HepG2 (cell line): ENCODE measurements around the gene PRKAR1A. TPM values are rescaled to one million over a fixed set of nuclear protein-coding genes. Genes with fewer than 3 reads are reported as not detected.

ENCODE experiments used
- AGO1 ChIP-seq: fragments of 200-400 bp; formaldehyde crosslinking; IDR thresholded peaks from 2 replicates; pipeline ENCODE4 v1.6.1; 2017; ENCODE audit warnings: mild to moderate bottlenecking, low read depth, low read length, moderate library complexity; ENCODE audit not compliant: poor library complexity, severe bottlenecking
- CREB1 ChIP-seq, 2 experiments: fragments of 450-650 bp in 1 of 2; IDR thresholded peaks; 2 replicates each; pipeline ENCODE4 v1.6.1; 2016 to 2017; ENCODE audit warnings: control low read depth in 1 of 2, mild to moderate bottlenecking in 1 of 2, missing compliant biosample characterization in 1 of 2, missing genetic modification characterization in 1 of 2
- CREB3 ChIP-seq: sonication (generic); formaldehyde crosslinking; IDR thresholded peaks from 2 replicates; pipeline ENCODE4 v1.5.0; 2020; ENCODE audit warnings: missing genetic modification reagents
- HNF4A ChIP-seq: sonication (generic); formaldehyde crosslinking; IDR thresholded peaks from 2 replicates; pipeline ENCODE4 v1.4.0; 2020; ENCODE audit warnings: missing genetic modification reagents
- IRF2 ChIP-seq: IDR thresholded peaks from 2 replicates; pipeline ENCODE4 v1.6.1; 2018; ENCODE audit warnings: missing genetic modification reagents, missing compliant biosample characterization
- KAT7 ChIP-seq: IDR thresholded peaks from 2 replicates; pipeline ENCODE4 v1.6.1; 2018; ENCODE audit warnings: borderline replicate concordance, missing compliant biosample characterization
- KMT2A ChIP-seq: sonication (generic); formaldehyde crosslinking; IDR thresholded peaks from 2 replicates; pipeline ENCODE4 v1.4.0; 2020; ENCODE audit warnings: missing genetic modification reagents
- LCORL ChIP-seq, 2 experiments: fragments of 450-650 bp in 1 of 2; sonication (generic) in 1 of 2; formaldehyde crosslinking in 1 of 2; IDR thresholded peaks; 2 replicates each; pipeline versions ENCODE4 v1.5.0 to v1.6.1; 2017 to 2020; ENCODE audit warnings: antibody characterized with exemption in 1 of 2, missing genetic modification reagents in 1 of 2
- MED1 ChIP-seq: sonication (generic); formaldehyde crosslinking; IDR thresholded peaks from 2 replicates; pipeline ENCODE4 v1.4.0; 2020; ENCODE audit warnings: missing genetic modification reagents
- NR0B2 ChIP-seq: sonication (generic); formaldehyde crosslinking; IDR thresholded peaks from 2 replicates; pipeline ENCODE4 v1.4.0; 2020; ENCODE audit warnings: mild to moderate bottlenecking, missing genetic modification reagents
- PAX8 ChIP-seq: sonication (generic); formaldehyde crosslinking; IDR thresholded peaks from 2 replicates; pipeline ENCODE4 v1.8.0; 2022; ENCODE audit warnings: mild to moderate bottlenecking, missing genetic modification reagents, borderline replicate concordance
- PHF21A ChIP-seq: sonication (generic); formaldehyde crosslinking; IDR thresholded peaks from 2 replicates; pipeline ENCODE4 v1.5.0; 2020; ENCODE audit warnings: mild to moderate bottlenecking, missing genetic modification reagents
- TCF7 ChIP-seq: sonication (generic); IDR thresholded peaks from 2 replicates; pipeline ENCODE4 v1.6.1; 2016; ENCODE audit warnings: antibody characterized with exemption, low read depth
- TEF ChIP-seq: sonication (generic); formaldehyde crosslinking; IDR thresholded peaks from 2 replicates; pipeline ENCODE4 v1.5.0; 2020; ENCODE audit warnings: missing genetic modification reagents
- ZBTB21 ChIP-seq: sonication (generic); formaldehyde crosslinking; IDR thresholded peaks from 2 replicates; pipeline ENCODE4 v1.4.0; 2020; ENCODE audit warnings: missing genetic modification reagents
- ZBTB38 ChIP-seq: sonication (generic); formaldehyde crosslinking; IDR thresholded peaks from 2 replicates; pipeline ENCODE4 v1.5.1; 2020; ENCODE audit warnings: mild to moderate bottlenecking, missing genetic modification reagents
- ZNF660 ChIP-seq: sonication (generic); formaldehyde crosslinking; IDR thresholded peaks from 2 replicates; pipeline ENCODE4 v1.5.1; 2020; ENCODE audit warnings: mild to moderate bottlenecking, low read depth, missing genetic modification reagents, borderline replicate concordance
- ZNF720 ChIP-seq: sonication (generic); formaldehyde crosslinking; IDR thresholded peaks from 2 replicates; pipeline ENCODE4 v1.4.0; 2020; ENCODE audit warnings: missing genetic modification reagents
- ZNF839 ChIP-seq: sonication (generic); formaldehyde crosslinking; IDR thresholded peaks from 2 replicates; pipeline ENCODE4 v1.4.0; 2020; ENCODE audit warnings: missing genetic modification reagents, mild to moderate bottlenecking, borderline replicate concordance
- polyA plus RNA-seq, 8 experiments: library from polyadenylated mRNA; depleted of rRNA in 3 of 8; stranded (reverse) in 7 of 8; unstranded in 1 of 8; fragments of >200 nt; fragmentation: Illumina TruSeq in 4 of 8; extraction: Trizol in 4 of 8; gene quantifications; 2 replicates each; pipeline versions ENCODE4 v1.2.1 to v1.2.3, GENCODE V29; 2011 to 2016; ENCODE audit warnings: low read depth in 4 of 8, missing spikeins in 1 of 8, mixed read lengths in 1 of 8; ENCODE audit not compliant: insufficient read depth in 1 of 8
- total RNA-seq, 5 experiments: library from RNA; depleted of rRNA; stranded (reverse); fragments of >200 nt; fragmentation: Illumina TruSeq; extraction: Trizol; gene quantifications; 2 replicates each; pipeline ENCODE4 v1.2.3, GENCODE V29; 2016; ENCODE audit warnings: low read depth in 1 of 5
- TF ChIP-seq, protein P1 (sequence below): sonication (generic); formaldehyde crosslinking; IDR thresholded peaks from 2 replicates; pipeline ENCODE4 v1.4.0; 2020; ENCODE audit warnings: low read depth, mild to moderate bottlenecking, missing genetic modification reagents
- TF ChIP-seq, protein P2 (sequence below): sonication (generic); formaldehyde crosslinking; IDR thresholded peaks from 2 replicates; pipeline ENCODE4 v1.5.0; 2020; ENCODE audit warnings: mild to moderate bottlenecking, missing genetic modification reagents, borderline replicate concordance

Gene PRKAR1A
- total and polyA plus RNA-seq, 2 of the 13 experiments (the other 11 are each of a cell fraction or from before 2014, with no cell fraction given), result 265 to 266 TPM

GRCh38 chr17:68514831-68515635, 2.8 kb downstream of the PRKAR1A start (continued):
- TF ChIP-seq NR0B2 (CRISPR knock-in tag) (no peak), AGO1 (no peak), KMT2A (CRISPR knock-in tag) (peak; percentile 44), ZNF839 (CRISPR knock-in tag) (no peak), TEF (0 out of 2 replicates have a peak, but pooled peaks have one; percentile 18), MED1 (CRISPR knock-in tag) (peak; percentile 36; the same call in 1 of the 2 replicates), ZBTB38 (peak; percentile 92; the same call in 1 of the 2 replicates), PAX8 (CRISPR knock-in tag) (no peak), LCORL (IDR thresholded peaks at IDR 0.05) (no peak), LCORL (CRISPR knock-in tag; IDR thresholded peaks at IDR 0.05) (no peak), ZNF660 (no peak), CREB3 (CRISPR knock-in tag) (no peak), IRF2 (peak; percentile 49; the same call in 1 of the 2 replicates), TCF7 (no peak), ZNF720 (no peak), KAT7 (0 out of 2 replicates have a peak, but pooled peaks have one; percentile 35), PHF21A (peak; percentile 55; the same call in 1 of the 2 replicates), CREB1 (IDR thresholded peaks at IDR 0.05) (peak; percentile 77), CREB1 (CRISPR knock-in tag; IDR thresholded peaks at IDR 0.05) (no peak), HNF4A (CRISPR knock-in tag) (0 out of 2 replicates have a peak, but pooled peaks have one; percentile 5), ZBTB21 (CRISPR knock-in tag) (peak; percentile 66)
- TF ChIP-seq, protein P1, sequence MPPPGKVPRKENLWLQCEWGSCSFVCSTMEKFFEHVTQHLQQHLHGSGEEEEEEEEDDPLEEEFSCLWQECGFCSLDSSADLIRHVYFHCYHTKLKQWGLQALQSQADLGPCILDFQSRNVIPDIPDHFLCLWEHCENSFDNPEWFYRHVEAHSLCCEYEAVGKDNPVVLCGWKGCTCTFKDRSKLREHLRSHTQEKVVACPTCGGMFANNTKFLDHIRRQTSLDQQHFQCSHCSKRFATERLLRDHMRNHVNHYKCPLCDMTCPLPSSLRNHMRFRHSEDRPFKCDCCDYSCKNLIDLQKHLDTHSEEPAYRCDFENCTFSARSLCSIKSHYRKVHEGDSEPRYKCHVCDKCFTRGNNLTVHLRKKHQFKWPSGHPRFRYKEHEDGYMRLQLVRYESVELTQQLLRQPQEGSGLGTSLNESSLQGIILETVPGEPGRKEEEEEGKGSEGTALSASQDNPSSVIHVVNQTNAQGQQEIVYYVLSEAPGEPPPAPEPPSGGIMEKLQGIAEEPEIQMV, result no peak
- TF ChIP-seq, protein P2, sequence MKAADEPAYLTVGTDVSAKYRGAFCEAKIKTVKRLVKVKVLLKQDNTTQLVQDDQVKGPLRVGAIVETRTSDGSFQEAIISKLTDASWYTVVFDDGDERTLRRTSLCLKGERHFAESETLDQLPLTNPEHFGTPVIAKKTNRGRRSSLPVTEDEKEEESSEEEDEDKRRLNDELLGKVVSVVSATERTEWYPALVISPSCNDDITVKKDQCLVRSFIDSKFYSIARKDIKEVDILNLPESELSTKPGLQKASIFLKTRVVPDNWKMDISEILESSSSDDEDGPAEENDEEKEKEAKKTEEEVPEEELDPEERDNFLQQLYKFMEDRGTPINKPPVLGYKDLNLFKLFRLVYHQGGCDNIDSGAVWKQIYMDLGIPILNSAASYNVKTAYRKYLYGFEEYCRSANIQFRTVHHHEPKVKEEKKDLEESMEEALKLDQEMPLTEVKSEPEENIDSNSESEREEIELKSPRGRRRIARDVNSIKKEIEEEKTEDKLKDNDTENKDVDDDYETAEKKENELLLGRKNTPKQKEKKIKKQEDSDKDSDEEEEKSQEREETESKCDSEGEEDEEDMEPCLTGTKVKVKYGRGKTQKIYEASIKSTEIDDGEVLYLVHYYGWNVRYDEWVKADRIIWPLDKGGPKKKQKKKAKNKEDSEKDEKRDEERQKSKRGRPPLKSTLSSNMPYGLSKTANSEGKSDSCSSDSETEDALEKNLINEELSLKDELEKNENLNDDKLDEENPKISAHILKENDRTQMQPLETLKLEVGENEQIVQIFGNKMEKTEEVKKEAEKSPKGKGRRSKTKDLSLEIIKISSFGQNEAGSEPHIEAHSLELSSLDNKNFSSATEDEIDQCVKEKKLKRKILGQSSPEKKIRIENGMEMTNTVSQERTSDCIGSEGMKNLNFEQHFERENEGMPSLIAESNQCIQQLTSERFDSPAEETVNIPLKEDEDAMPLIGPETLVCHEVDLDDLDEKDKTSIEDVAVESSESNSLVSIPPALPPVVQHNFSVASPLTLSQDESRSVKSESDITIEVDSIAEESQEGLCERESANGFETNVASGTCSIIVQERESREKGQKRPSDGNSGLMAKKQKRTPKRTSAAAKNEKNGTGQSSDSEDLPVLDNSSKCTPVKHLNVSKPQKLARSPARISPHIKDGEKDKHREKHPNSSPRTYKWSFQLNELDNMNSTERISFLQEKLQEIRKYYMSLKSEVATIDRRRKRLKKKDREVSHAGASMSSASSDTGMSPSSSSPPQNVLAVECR, result no peak
